CD4-positive, CD25-positive, alpha-beta regulatory T cell (primary cell): ENCODE data around the gene PRRT3. TPM values are rescaled to one million over a fixed set of nuclear protein-coding genes. Genes with fewer than 3 reads are reported as not detected.

Experiments
- ATAC-seq, 2 donors: fragments of 150-1000 bp; cut with Tn5 transposase; one replicate each; pipeline ENCODE4 v1.10.0; 2021; ENCODE audit warnings: low read depth in 2 of 2, moderate number of reproducible peaks in 2 of 2, moderate library complexity in 1 of 2
- DNase-seq, 3 donors: peaks; one replicate each; pipeline versions ENCODE4 v3.0.0 to v3.0.0-alpha.2; 2012 to 2022; ENCODE audit warnings: mixed read lengths in 1 of 3
- H3K27ac ChIP-seq: one replicate; pipeline ENCODE4 v1.7.0; 2013; ENCODE audit warnings: mild to moderate bottlenecking, low read length; ENCODE audit not compliant: insufficient read depth, poor library complexity, severe bottlenecking
- H3K27me3 ChIP-seq: one replicate; pipeline ENCODE4 v1.7.0; 2013; ENCODE audit warnings: low read length; ENCODE audit not compliant: control insufficient read depth, insufficient read depth
- H3K36me3 ChIP-seq: one replicate; pipeline ENCODE4 v1.7.0; 2013; ENCODE audit warnings: mild to moderate bottlenecking, low read length, moderate library complexity; ENCODE audit not compliant: control insufficient read depth, insufficient read depth
- H3K4me1 ChIP-seq: 2 replicates; pipeline ENCODE4 v1.7.0; 2013; ENCODE audit warnings: mild to moderate bottlenecking, low read length; ENCODE audit not compliant: insufficient read depth, control insufficient read depth, poor library complexity, severe bottlenecking
- H3K4me3 ChIP-seq: one replicate; pipeline ENCODE4 v1.7.0; 2013; ENCODE audit warnings: low read depth, mild to moderate bottlenecking, low read length, moderate library complexity
- H3K9me3 ChIP-seq, 2 experiments: 1 replicate in 1 of 2; 2 replicates in 1 of 2; pipeline ENCODE4 v1.7.0; 2013; ENCODE audit warnings: low read length in 2 of 2, mild to moderate bottlenecking in 1 of 2, moderate library complexity in 1 of 2; ENCODE audit not compliant: control insufficient read depth in 2 of 2
- H3K27ac Mint-ChIP-seq, 3 donors: one replicate each; pipeline ENCODE4 v1.8.0; 2020 to 2022; ENCODE audit warnings: mild to moderate bottlenecking in 3 of 3, mixed read lengths in 3 of 3, moderate library complexity in 2 of 3
- H3K27me3 Mint-ChIP-seq: one replicate; pipeline ENCODE4 v1.8.0; 2022; ENCODE audit warnings: mild to moderate bottlenecking, mixed read lengths
- H3K36me3 Mint-ChIP-seq: one replicate; pipeline ENCODE4 v1.8.0; 2020; ENCODE audit warnings: mixed read lengths
- H3K4me1 Mint-ChIP-seq, 4 donors: one replicate each; pipeline ENCODE4 v1.8.0; 2020 to 2022; ENCODE audit warnings: mixed read lengths in 4 of 4, mild to moderate bottlenecking in 1 of 4
- H3K4me3 Mint-ChIP-seq, 4 donors: one replicate each; pipeline ENCODE4 v1.8.0; 2020 to 2022; ENCODE audit warnings: mild to moderate bottlenecking in 4 of 4, mixed read lengths in 4 of 4, moderate library complexity in 3 of 4
- H3K9me3 Mint-ChIP-seq, 7 donors: one replicate each; pipeline ENCODE4 v1.8.0; 2020 to 2022; ENCODE audit warnings: mixed read lengths in 7 of 7, mild to moderate bottlenecking in 3 of 7, moderate library complexity in 2 of 7
- polyA plus RNA-seq, 4 donors: library from polyadenylated mRNA; unstranded; fragments of 300-500 nt; fragmentation: Illumina TruSeq; gene quantifications; one replicate each; pipeline ENCODE4 v1.2.3, GENCODE V29; 2021
- total RNA-seq: library from RNA; stranded (reverse); gene quantifications from one replicate; pipeline ENCODE4 v1.2.3, GENCODE V29; 2022

Gene PRRT3
- total and polyA plus RNA-seq, 5 donors from 2014 or later, result 3.0 to 4.7 (median 4.3) TPM

- no peaks in the 10 kb centered on the region for H3K9me3 Mint-ChIP-seq
- Histone ChIP-seq H3K4me3 (no peak overlapping the region), H3K36me3 (peaks cover 64% of the 10 kb centered on the region), H3K4me1 (no peaks in the 10 kb centered on the region), H3K27ac (no peak overlapping the region), H3K27me3 (no peaks in the 10 kb centered on the region), H3K9me3 (no peaks in the 10 kb centered on the region)
- peaks cover 10 to 16% (median 11%) of the 10 kb centered on the region in 4 donors for H3K4me1 Mint-ChIP-seq
- H3K27me3 Mint-ChIP-seq, result no peaks in the 10 kb centered on the region
- H3K27ac Mint-ChIP-seq, result peak overlapping the region in 1 of 3 donors; percentile 71
- peaks cover 32% of the 10 kb centered on the region for H3K36me3 Mint-ChIP-seq
- ATAC-seq, result no peak
- DNase-seq, result peak in 1 of 3 donors; percentile 51
- no peak overlapping the region for H3K4me3 Mint-ChIP-seq
Observed at GRCh38 chr3:9976721-9977709, 24.8 kb upstream of the PRRT3 start.

DNA sequence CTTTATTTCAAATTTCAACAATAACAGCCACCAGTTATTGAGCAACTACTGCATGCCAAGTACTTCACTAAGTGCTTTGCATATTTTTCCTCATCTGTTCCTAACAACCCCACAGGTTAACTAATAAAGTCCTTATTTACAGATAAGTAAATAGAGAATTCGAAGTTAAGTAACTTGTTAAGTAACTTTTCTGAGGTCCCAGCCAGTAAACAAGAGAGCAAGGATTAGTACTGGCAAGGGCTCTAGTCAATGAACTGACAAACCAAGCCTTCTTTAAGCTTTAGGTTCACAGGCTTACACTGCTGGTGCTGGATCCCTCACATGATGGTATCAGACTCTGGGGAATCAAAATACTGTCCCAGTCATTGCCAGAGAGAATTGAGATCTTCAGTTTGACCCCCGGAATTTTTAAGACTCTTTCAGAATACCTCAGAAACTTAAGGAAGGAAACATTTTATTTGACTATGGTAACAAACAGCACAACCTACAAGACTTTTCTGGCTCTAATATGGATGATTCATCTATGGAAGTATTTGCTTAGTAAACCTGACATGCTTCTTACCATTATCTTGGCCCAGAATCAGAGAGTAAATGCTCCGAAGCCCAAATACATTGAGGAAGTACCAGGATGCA lies 17.9 kb upstream of the PRRT3 start:
- no peak overlapping the region for H3K4me3 Mint-ChIP-seq
- H3K36me3 Mint-ChIP-seq, result peaks cover 45% of the 10 kb centered on the region
- Histone ChIP-seq H3K36me3 (peaks cover 72% of the 10 kb centered on the region), H3K4me3 (no peak overlapping the region), H3K27ac (no peak overlapping the region), H3K27me3 (no peaks in the 10 kb centered on the region), H3K4me1 (no peaks in the 10 kb centered on the region), H3K9me3 (no peaks in the 10 kb centered on the region)
- H3K27me3 Mint-ChIP-seq, result no peaks in the 10 kb centered on the region
- no peak for ATAC-seq
- DNase-seq, result no peak
- no peaks in the 10 kb centered on the region for H3K4me1 Mint-ChIP-seq
- H3K9me3 Mint-ChIP-seq, result peaks cover 0 to 1% (median 0%) of the 10 kb centered on the region in 7 donors
- no peak overlapping the region for H3K27ac Mint-ChIP-seq

- H3K27me3 ChIP-seq, result no peaks in the 10 kb centered on the region
- Mint-ChIP-seq H3K27me3 (no peaks in the 10 kb centered on the region), H3K4me1 (no peaks in the 10 kb centered on the region), H3K9me3 (peaks cover 0 to 1% (median 0%) of the 10 kb centered on the region in 7 donors), H3K27ac (no peak overlapping the region), H3K36me3 (peaks cover 45% of the 10 kb centered on the region), H3K4me3 (no peak overlapping the region)
- peaks cover 75% of the 10 kb centered on the region for H3K36me3 ChIP-seq
- ATAC-seq (no peak), DNase-seq (no peak)
- no peak overlapping the region for H3K27ac ChIP-seq
- H3K9me3 ChIP-seq, result no peaks in the 10 kb centered on the region
- H3K4me3 ChIP-seq, result no peak overlapping the region
- no peaks in the 10 kb centered on the region for H3K4me1 ChIP-seq
Observed at GRCh38 chr3:9969632-9970019, 17.4 kb upstream of the PRRT3 start.

DNA sequence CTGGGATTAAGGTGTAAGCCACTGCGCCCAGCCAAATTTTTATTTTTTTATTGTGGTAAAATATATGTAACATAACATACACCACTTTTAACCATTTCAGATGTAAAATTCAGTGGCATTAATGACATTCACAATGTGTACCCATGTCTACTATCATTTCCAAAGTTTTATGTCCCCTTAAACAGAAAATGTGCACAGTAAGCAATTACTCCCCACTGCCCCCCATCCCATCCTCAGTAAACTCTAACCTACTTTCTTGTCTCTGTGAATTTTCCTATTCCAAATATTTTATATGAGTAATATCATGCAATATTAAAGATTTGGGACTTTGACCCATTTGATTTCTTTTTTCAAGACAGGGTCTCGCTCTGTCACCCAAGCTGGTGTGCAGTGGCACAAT lies 14.6 kb upstream of the PRRT3 start:
- DNase-seq (no peak), ATAC-seq (no peak)
- peaks cover 0 to 1% (median 0%) of the 10 kb centered on the region in 7 donors for H3K9me3 Mint-ChIP-seq
- peaks cover 66% of the 10 kb centered on the region for H3K36me3 ChIP-seq
- H3K4me1 ChIP-seq, result no peaks in the 10 kb centered on the region
- no peak overlapping the region for H3K27ac Mint-ChIP-seq
- no peaks in the 10 kb centered on the region for H3K27me3 Mint-ChIP-seq
- H3K4me3 Mint-ChIP-seq, result no peak overlapping the region
- H3K4me3 ChIP-seq, result no peak overlapping the region
- no peak overlapping the region for H3K27ac ChIP-seq
- no peaks in the 10 kb centered on the region for H3K9me3 ChIP-seq
- no peaks in the 10 kb centered on the region for H3K27me3 ChIP-seq
- H3K36me3 Mint-ChIP-seq, result peaks cover 48% of the 10 kb centered on the region
- no peaks in the 10 kb centered on the region for H3K4me1 Mint-ChIP-seq

- Histone ChIP-seq H3K9me3 (no peaks in the 10 kb centered on the region), H3K4me3 (no peak overlapping the region), H3K4me1 (no peaks in the 10 kb centered on the region), H3K36me3 (peaks cover 52% of the 10 kb centered on the region), H3K27me3 (no peaks in the 10 kb centered on the region), H3K27ac (no peak overlapping the region)
- H3K4me1 Mint-ChIP-seq, result no peaks in the 10 kb centered on the region
- ATAC-seq (no peak), DNase-seq (no peak)
- H3K4me3 Mint-ChIP-seq, result no peak overlapping the region
- no peak overlapping the region for H3K27ac Mint-ChIP-seq
- H3K36me3 Mint-ChIP-seq, result peaks cover 45% of the 10 kb centered on the region
- H3K9me3 Mint-ChIP-seq, result peaks cover 0 to 1% (median 0%) of the 10 kb centered on the region in 7 donors
- H3K27me3 Mint-ChIP-seq, result no peaks in the 10 kb centered on the region
Observed at GRCh38 chr3:9965200-9965875, 13.1 kb upstream of the PRRT3 start.

DNA sequence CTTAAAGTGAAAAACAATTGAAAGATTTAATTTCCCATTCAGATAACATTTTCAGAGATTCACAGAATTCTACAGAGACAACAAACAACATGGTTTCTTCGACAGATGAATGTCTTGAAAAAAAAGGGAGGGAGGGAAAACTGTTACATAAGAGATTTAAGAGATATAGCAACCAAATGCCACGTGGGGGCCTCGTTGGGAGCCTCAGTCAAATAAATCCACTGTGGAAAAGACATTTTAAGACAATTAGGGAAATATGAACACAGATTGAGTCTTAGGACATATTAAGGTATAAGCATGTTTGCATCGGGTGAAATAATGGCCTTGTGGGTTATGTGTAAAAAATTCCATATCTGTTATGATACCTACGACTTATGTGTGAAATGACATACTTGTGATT lies 5.0 kb upstream of the PRRT3 start:
- H3K4me1 ChIP-seq, result no peaks in the 10 kb centered on the region
- H3K4me1 Mint-ChIP-seq, result peaks cover 0 to 6% (median 5%) of the 10 kb centered on the region in 4 donors
- no peaks in the 10 kb centered on the region for H3K27me3 ChIP-seq
- ATAC-seq, result no peak
- H3K27ac ChIP-seq, result no peak overlapping the region
- no peaks in the 10 kb centered on the region for H3K9me3 ChIP-seq
- no peak for DNase-seq
- no peaks in the 10 kb centered on the region for H3K9me3 Mint-ChIP-seq
- no peak overlapping the region for H3K4me3 ChIP-seq
- no peak overlapping the region for H3K4me3 Mint-ChIP-seq
- peaks cover 3% of the 10 kb centered on the region for H3K36me3 ChIP-seq
- H3K27ac Mint-ChIP-seq, result peak overlapping the region in 1 of 3 donors; percentile 8
- H3K27me3 Mint-ChIP-seq, result no peaks in the 10 kb centered on the region
- peaks cover 8% of the 10 kb centered on the region for H3K36me3 Mint-ChIP-seq

DNA sequence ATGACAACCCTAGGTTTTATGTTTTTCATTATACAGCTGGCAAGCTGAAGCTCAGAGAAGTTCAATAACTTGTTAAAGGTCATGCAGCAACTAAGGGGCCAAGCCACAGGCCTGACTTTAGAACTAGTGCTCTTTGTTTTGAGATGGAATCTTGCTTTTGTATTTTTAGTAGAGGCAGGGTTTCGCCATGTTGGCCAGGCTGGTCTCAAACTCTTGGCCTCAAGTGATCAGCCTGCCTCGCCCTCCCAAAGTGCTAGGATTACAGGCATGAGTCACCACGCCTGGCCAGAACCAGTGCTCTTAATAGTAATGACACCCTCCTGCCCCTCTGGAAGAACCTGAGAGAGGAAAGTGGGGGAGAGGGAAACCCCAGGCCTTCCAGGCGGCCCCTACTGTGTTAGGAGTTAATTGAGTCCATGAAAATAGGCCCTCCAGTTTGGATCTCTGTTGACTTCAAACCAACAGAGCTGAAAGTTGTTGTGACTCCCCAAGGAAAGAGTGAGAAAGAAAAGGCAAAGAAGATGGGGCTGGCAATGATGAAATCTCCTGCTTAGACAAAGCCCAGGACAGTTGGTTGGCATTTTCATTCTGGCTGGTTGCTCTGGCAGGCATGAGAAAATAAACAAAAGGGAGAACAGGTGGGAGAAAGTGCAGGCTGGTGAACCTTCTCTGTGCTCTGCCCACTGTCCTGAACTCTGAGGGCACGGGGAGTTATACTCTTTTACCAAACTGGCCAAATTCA lies 3.6 kb upstream of the PRRT3 start:
- no peaks in the 10 kb centered on the region for H3K9me3 ChIP-seq
- Mint-ChIP-seq H3K9me3 (no peaks in the 10 kb centered on the region), H3K27ac (peak overlapping the region in 1 of 3 donors; percentile 55), H3K4me3 (peak overlapping the region in 1 of 4 donors; percentile 55), H3K36me3 (peaks cover 2% of the 10 kb centered on the region), H3K4me1 (peaks cover 0 to 17% (median 8%) of the 10 kb centered on the region in 4 donors), H3K27me3 (no peaks in the 10 kb centered on the region)
- DNase-seq, result no peak
- no peaks in the 10 kb centered on the region for H3K27me3 ChIP-seq
- peaks cover 12% of the 10 kb centered on the region for H3K4me1 ChIP-seq
- ATAC-seq, result no peak
- no peak overlapping the region for H3K4me3 ChIP-seq
- H3K36me3 ChIP-seq, result no peaks in the 10 kb centered on the region
- H3K27ac ChIP-seq, result no peak overlapping the region
